KBM-7 (cell line): ENCODE data around the gene HCFC1R1.
"Not testable (repeated sequence)": the region's sequence is repeated elsewhere in the genome, so short reads cannot be mapped to it uniquely, and the experiment has no call there.

Source experiments
- DNase-seq: peaks from one replicate; pipeline ENCODE4 v3.0.0-alpha.2; 2015
- in situ Hi-C: fragments of 300-500 bp; cut with MboI; formaldehyde crosslinking; loops from 2 replicates; pipeline ENCODE4 v1.14.3; 2020; ENCODE audit warnings: low sequenced_read_pairs, low pct_unique_long_range_greater_than_20kb, mixed read lengths

Gene HCFC1R1, protein sequence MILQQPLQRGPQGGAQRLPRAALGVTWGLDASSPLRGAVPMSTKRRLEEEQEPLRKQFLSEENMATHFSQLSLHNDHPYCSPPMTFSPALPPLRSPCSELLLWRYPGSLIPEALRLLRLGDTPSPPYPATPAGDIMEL

DNA sequence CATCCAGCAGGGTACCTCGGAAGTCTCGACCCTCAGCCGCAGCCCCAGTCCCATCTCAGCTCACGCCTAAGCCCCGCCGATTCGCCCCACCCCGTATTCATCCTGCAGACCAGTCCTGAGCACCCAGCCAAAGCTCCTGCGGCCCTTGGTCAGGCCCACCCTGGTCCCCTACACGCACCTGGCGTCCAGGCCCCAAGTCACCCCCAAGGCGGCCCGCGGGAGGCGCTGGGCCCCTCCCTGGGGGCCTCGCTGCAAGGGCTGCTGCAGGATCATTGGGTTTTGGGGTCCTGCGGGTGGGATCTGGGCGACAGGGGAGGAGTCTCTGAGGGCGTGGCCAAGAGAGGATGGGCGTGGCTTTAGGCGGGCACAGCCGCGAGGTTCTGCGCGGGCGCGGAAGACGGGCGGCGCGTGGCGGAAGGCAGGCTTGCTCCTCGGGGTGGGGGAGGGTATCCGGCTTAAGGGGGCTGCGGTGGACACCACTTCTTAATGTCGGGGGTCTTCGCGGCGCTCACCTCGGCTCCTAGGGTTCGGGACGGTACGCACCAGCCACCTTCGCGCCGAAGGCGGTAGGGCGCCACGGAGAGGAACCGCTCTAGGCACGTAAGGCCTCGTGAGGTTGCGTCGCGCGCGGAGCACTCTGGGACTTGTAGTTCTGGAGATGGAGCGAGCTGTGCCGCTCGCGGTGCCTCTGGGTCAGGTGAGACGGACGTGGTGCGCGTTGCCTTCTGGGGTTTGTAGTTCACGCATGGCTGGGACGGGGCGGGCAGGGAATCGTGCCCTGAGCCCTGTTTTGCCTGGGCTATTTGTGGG, at the start of gene HCFC1R1, which contains the start of gene THOC6:
Gene HCFC1R1 (minus strand): TSS at position 274 of the 810 bp plus-strand sequence. CDS start 1 bp downstream, at position 273.
Gene THOC6 (plus strand): TSS at position 367 of the 810 bp plus-strand sequence. CDS start 292 bp downstream, at position 659.
- in situ Hi-C loops, result no loop called here
- DNase-seq, result peak; percentile 96

GRCh38 chr16:3073448-3073847, 49.7 kb upstream of the HCFC1R1 start:
- DNase-seq, result no peak
- in situ Hi-C loops, result no loop called here

GRCh38 chr16:3072576-3073263, 49.0 kb upstream of the HCFC1R1 start:
- DNase-seq, in situ Hi-C loops: not testable (repeated sequence)

GRCh38 chr16:3072148-3072547, 48.4 kb upstream of the HCFC1R1 start:
- in situ Hi-C loops, DNase-seq: not testable (repeated sequence)

DNA sequence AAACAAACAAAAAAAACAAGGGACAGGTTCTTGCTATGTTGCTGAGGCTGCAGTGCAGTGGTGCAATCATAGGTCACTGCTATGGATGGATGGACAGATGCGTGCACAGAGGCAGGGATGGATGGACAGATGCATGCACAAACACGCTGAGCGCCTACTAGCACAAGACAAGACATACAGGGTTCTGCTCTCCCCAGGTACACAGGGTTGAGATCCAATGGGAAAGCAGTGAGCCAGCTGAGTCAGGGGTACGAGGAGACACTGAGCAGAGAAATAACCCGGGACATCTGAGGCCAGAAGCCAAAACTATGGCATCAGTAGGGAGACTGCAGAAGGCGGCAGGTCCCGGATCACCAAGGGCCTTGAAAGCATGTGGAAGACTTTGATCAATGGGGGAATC, 47.9 kb upstream of the HCFC1R1 start:
- in situ Hi-C loops, result no loop called here
- no peak for DNase-seq

GRCh38 chr16:3070608-3071111, 46.9 kb upstream of the HCFC1R1 start:
- in situ Hi-C loops, result no loop called here
- no peak for DNase-seq

DNA sequence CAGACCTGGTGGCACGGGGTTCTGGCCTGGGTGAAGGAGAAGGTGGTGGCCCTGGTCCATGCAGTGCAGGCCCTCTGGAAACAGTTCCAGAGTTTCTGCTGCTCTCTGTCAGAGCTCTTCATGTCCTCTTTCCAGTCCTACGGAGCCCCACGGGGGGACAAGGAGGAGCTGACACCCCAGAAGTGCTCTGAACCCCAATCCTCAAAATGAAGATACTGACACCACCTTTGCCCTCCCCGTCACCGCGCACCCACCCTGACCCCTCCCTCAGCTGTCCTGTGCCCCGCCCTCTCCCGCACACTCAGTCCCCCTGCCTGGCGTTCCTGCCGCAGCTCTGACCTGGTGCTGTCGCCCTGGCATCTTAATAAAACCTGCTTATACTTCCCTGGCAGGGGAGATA, 45.4 kb upstream of the HCFC1R1 start:
- DNase-seq, in situ Hi-C loops: not testable (repeated sequence)

GRCh38 chr16:3068487-3068886, 44.7 kb upstream of the HCFC1R1 start:
- DNase-seq, result no peak
- in situ Hi-C loops, result no loop called here

DNA sequence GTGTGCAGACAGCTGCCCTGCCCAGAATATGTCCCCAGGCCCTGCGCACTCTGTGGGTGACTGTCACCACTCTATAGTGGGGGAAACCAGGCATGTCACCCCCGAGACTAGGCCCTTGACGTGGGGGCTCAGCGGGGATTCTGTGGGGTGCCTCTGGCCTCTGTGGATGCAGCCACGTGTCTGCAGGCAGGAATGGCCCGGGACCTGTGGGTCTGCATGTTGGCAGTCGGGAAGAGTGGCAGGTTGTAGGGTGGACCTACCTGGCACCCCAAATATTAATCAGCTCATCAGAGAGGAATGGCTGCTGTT, 42.7 kb upstream of the HCFC1R1 start:
- in situ Hi-C loops, result no loop called here
- DNase-seq, result no peak

GRCh38 chr16:3065742-3066439, 42.1 kb upstream of the HCFC1R1 start:
- DNase-seq, result no peak
- in situ Hi-C loops, result no loop called here

GRCh38 chr16:3065069-3065741, 41.5 kb upstream of the HCFC1R1 start, which contains the start of gene IL32:
TSS of gene IL32 (plus strand) at chr16:3065640. CDS start at chr16:3065812, 172 bp downstream.
- no peak for DNase-seq
- in situ Hi-C loops, result no loop called here

- no peak for DNase-seq
- in situ Hi-C loops, result no loop called here
Measured at GRCh38 chr16:3063625-3064386, 40.1 kb upstream of the HCFC1R1 start.

DNA sequence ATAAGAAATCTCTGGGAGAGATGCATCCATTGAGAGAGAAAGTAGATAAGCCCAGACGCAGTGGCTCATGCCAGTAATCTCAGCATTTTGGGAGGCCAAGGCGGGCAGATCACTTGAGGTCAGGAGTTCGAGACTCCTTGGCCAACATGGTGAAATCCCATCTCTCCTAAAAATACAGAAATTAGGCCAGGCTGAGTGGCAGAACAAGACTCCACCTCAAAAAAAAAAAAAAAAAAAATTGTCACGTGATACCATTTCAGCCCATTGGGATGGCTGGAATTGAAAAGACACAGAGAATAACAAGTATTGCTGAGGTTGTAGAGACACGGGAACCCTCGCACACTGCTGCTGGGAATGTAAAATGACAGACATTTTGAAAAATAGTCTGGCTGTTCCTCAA, 38.8 kb upstream of the HCFC1R1 start:
- in situ Hi-C loops, result no loop called here
- no peak for DNase-seq

- in situ Hi-C loops, result no loop called here
- no peak for DNase-seq
Measured at GRCh38 chr16:3060339-3061127, 36.8 kb upstream of the HCFC1R1 start.

GRCh38 chr16:3059723-3060242, 36.0 kb upstream of the HCFC1R1 start:
- no peak for DNase-seq
- in situ Hi-C loops, result no loop called here

DNA sequence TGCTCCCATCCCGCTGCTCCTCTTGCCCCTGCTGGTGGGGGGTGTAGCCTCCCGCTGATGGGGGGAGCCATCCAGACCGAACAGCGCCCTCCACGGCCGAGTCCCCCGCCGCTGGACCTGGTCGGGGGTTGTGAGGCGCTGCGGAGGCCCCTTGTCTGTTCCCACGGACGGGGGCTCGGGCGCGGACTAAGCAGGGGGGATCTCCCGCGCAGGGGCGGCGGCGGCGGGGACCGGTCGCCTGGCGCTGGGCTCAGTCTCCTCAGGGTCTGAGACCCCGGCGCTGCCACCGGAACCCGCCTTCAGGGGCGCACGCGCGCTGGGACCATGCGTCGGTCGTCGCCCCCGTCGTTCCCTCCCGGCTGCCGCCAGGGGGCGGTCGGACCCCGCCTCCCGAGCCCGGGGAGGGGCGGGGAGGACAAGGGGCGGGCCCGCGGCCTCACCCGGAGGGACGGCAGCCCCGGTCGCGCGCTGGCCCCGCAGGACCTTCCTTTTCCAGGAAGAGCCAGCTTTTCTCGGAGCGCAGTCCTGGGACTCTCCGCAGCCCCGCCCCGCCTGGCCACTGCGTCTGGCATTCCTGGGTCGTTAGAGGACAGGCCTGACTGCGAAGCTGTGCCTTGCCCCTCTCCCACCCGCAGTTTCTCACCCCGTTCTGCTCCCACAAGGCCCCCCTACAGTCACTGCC, 35.4 kb upstream of the HCFC1R1 start:
- in situ Hi-C loops, result no loop called here
- peak; percentile 91 for DNase-seq
